ENCODE measurements around the gene TCEAL9. TPM values are rescaled to one million over a fixed set of nuclear protein-coding genes. Genes with fewer than 3 reads are reported as not detected.
A peak's percentile ranks its signal among the peaks of the same experiment; 100 is the strongest.
"Not testable (repeated sequence)": the region's sequence is repeated elsewhere in the genome, so short reads cannot be mapped to it uniquely, and the experiment has no call there.

TCEAL9 gene, protein sequence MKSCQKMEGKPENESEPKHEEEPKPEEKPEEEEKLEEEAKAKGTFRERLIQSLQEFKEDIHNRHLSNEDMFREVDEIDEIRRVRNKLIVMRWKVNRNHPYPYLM
- total RNA-seq (2014; rRNA removed; shearing (Covaris generic)) = 154 and 183 TPM in 2 replicates

DNA sequence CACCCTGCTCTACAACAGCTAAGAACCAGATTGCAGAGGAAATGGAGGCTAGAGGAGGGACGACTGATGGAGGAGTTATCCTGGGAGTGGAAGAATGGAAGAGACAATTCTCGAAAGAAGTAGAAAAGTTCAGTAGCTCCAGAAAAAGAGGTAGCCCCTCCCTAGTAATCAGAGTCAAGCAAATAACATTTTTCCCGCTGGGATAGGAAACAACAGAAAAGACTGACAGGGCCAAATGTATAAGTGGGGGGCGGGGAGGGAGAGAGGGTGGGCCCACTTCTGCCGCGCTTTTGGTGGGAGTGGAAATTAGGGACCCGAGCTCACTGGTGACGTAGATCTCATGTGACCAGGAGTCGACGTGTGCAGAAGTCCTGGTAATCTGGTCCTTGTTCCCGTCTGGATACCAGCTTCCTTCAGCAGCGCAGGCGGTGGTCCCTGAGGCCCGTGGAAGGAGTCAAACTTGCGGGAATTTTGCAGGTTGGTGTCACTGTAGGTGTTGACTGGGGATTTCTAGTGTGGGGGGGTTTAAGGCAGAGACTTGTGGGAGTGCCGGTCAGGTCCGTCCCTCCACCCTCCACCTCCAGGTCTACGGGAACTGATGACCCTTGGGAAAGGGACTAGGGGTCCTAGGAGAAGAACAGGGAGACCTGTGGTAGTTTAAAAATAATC is at the start of gene TCEAL9:
TSS of gene TCEAL9 (plus strand) at position 377 of the 669 bp plus-strand sequence. CDS start 1,179 bp downstream, outside the sequence.
- Histone ChIP-seq H3K27ac (peak within 1 kb of the TSS; percentile 93), H3K27me3 (no peaks in the 10 kb centered on the region), H3K9me3 (replicated peaks) (no peaks in the 10 kb centered on the region), H3K4me3 (peak within 1 kb of the TSS; percentile 76), H3K36me3 (peaks cover 10% of the 10 kb centered on the region), H3K4me1 (peaks cover 2% of the 10 kb centered on the region)
- peak; percentile 87 to 91 for DNase-seq

DNA sequence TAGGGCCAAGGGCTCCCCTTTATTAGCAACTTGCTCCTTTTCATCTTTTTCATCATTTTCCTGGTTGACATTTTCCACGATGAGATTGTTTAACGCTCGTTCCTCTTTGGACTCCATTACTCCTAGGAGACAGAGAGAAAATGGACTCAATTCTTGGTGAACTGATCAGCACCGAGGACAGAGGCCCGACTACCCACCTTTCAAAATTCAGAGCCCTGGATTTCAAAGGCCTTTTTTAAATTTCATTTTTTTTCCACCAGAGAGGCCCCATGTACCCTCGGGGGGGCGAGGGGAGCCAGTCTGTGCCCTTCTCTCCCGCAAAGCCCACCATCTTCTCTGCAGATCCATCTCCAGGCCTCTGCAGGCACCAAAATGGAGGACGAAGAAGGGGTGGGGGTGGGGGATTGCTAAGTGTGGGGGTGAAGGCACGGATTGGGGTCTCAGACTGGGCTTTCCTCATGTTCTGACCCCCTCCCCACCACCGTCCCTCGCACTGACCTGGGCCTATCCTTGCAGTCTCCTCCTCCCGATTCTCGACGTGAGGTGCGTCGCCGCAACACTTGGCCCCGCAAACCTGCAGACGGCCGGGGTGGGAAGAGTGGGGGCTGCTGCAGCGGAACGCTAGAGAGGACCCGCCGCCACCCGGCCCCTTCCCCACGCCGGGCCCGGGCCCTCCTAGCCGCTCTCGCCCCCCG is 46.3 kb upstream of the TCEAL9 start:
- H3K27ac ChIP-seq = no peak overlapping the region
- H3K36me3 ChIP-seq = no peaks in the 10 kb centered on the region
- no peak for DNase-seq
- H3K4me1 ChIP-seq = peaks cover 9% of the 10 kb centered on the region; the same call in 1 of the 2 replicates
- H3K9me3 ChIP-seq (replicated peaks) = no peaks in the 10 kb centered on the region
- H3K27me3 ChIP-seq = no peaks in the 10 kb centered on the region
- H3K4me3 ChIP-seq = no peak overlapping the region

DNA sequence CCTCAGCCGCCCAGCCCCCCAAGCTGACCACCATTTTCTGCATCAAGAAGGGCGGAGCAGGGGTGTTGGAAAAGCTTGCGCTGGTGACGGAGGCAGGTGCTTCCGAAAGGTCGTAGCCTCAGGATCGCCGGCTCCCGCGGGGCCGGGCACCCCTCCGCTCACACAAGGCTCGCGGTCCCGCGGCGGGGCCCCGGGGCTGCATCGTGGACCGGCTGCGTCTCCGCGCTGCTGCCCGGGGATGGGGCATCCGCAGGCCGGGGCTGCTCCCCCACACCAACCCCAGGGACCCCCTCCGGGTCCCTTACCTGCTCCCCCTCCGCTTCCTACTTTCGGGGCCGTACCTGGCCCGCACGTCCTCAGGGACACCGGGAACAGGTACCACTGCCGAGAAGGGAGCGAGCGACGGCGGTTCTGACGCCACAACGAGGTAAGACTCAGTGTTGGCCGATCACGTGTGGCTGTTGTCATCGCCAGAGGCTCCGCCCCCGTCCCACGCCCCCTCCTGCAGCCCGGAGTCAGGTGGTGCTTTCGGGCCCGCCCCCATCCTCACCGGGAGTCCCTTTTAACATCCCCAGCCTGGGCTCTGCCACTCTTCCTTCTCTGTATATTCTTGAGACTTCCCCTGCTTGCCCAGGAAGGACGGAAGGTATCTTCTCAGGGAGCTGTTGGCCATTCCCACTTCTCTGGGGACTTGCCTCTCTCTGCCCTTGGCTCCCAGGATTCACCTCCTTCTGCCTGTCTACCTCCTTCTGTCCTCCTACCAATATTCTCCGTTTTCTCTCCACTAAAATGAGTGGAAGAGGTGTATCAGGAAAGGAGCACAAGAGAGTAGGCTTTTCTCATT is 45.5 kb upstream of the TCEAL9 start, which contains the start of gene BEX2:
TSS of gene BEX2 (minus strand) at position 436 of the 844 bp plus-strand sequence. CDS start 1,014 bp downstream, outside the sequence.
- H3K27ac ChIP-seq = peak within 1 kb of the TSS; percentile 52
- peak within 1 kb of the TSS; percentile 33 for H3K4me3 ChIP-seq
- H3K27me3 ChIP-seq = no peaks in the 10 kb centered on the region
- DNase-seq = peak in 1 of 2 experiments; percentile 17
- H3K9me3 ChIP-seq (replicated peaks) = no peaks in the 10 kb centered on the region
- H3K36me3 ChIP-seq = no peaks in the 10 kb centered on the region
- peaks cover 9% of the 10 kb centered on the region; the same call in 1 of the 2 replicates for H3K4me1 ChIP-seq

DNA sequence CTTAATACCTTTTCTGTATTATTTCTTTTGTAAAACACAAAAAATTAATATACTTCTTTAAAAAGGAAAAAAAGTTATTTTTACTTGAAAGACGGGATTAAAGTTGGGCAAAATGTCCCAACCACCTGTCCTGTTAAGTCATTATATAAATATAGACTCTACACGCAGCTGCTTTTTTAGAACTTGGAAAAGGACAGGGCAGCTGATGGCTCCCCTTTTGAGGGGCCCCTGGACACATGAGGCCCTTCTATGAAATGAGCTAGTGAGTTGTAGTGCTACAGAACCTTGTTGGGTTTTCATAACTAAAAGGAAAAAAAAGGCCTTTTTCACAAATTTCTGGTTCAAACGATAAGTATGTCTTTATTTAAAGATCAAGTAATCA is 44.9 kb upstream of the TCEAL9 start:
- Histone ChIP-seq H3K9me3 (replicated peaks) (no peaks in the 10 kb centered on the region), H3K27me3 (no peaks in the 10 kb centered on the region), H3K4me1 (peaks cover 9% of the 10 kb centered on the region; the same call in 1 of the 2 replicates), H3K4me3 (peak overlapping the region; percentile 33), H3K27ac (peak overlapping the region; percentile 52), H3K36me3 (no peaks in the 10 kb centered on the region)
- peak; percentile 43 to 61 for DNase-seq

DNA sequence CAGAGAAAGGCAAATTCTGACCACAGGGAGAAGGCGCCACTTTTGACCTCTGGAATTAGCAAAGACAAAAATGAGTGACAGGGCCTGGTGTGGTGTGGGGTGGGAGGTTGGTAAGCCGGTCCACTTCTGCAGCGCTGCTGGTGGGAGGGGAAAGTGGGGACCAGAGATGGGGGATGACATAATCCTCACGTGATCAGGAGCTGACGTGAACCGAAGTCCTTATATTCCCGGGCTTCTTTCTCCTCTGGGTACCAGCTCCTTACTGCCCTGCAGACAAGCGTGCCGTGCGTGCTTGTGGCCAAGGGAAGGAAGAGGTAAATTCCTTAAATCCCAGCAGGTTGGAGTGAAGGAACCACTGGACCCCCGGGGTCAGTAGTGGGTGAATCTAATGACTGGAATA is 26.3 kb upstream of the TCEAL9 start, which contains the start of gene TCEAL7:
TSS of gene TCEAL7 (plus strand) at position 249 of the 400 bp plus-strand sequence. CDS start 1,165 bp downstream, outside the sequence.
- no peaks in the 10 kb centered on the region for H3K27me3 ChIP-seq
- H3K36me3 ChIP-seq = no peaks in the 10 kb centered on the region
- peak within 1 kb of the TSS; percentile 60 for H3K4me3 ChIP-seq
- peaks cover 8% of the 10 kb centered on the region for H3K4me1 ChIP-seq
- H3K9me3 ChIP-seq (replicated peaks) = no peaks in the 10 kb centered on the region
- DNase-seq = peak; percentile 90 to 92
- H3K27ac ChIP-seq = peak within 1 kb of the TSS; percentile 41

DNA sequence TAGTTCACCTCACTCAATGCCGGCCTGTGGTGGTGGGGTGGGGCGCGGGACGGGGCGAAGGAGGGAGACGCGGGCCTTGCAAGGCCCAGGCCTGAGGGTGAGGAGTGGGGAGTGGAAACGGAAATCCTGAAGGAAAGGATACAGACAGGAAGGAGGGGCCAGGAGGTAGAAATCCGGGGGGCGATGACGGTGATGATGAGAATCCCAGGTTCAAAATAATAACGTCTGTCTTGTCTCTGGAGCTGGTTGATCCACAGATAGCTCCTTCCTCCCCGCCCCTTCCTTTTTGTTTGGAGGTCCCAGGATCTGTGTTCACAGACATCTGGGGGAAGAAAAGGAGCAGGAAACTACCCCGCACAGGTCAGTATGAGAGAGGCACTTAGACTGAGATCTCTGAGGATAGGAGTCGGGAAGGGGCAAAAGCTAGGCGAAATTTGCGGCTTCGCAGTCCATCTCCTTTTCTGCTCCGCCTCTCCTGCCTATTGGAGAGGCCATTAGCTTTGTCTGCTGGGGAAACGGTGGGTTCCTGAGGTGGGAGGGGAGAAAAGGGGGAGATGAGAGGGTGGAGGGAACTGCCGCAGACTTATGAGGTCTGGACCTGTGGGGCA is 25.5 kb upstream of the TCEAL9 start:
- Histone ChIP-seq H3K9me3 (replicated peaks) (no peaks in the 10 kb centered on the region), H3K36me3 (no peaks in the 10 kb centered on the region), H3K4me3 (peak overlapping the region; percentile 60), H3K27me3 (no peaks in the 10 kb centered on the region), H3K4me1 (peaks cover 8% of the 10 kb centered on the region), H3K27ac (peak overlapping the region; percentile 41; the same call in 1 of the 2 replicates)
- DNase-seq = no peak

DNA sequence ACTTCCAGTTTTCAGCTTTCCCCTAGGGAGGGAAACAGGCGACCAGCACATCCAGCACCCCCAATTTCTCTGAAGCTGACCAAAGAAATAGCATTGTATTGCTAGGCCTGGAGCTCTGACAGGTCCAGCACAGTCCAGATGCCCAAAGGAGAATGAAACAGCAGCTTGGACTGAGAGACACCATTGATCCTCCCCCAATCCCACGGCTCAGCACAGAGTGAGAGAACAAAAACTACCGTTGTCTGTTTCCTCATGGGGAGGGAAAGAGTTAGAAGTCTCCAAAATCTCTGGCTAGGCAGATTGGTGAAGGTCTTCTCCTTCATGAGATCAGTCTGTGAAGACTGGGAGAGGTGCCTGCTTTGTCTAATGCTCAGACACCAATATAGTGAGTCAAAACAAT is 17.6 kb upstream of the TCEAL9 start:
- H3K4me3 ChIP-seq = no peak overlapping the region
- H3K4me1 ChIP-seq = no peaks in the 10 kb centered on the region
- no peak overlapping the region for H3K27ac ChIP-seq
- no peaks in the 10 kb centered on the region for H3K9me3 ChIP-seq (replicated peaks)
- no peak for DNase-seq
- no peaks in the 10 kb centered on the region for H3K36me3 ChIP-seq
- no peaks in the 10 kb centered on the region for H3K27me3 ChIP-seq

DNA sequence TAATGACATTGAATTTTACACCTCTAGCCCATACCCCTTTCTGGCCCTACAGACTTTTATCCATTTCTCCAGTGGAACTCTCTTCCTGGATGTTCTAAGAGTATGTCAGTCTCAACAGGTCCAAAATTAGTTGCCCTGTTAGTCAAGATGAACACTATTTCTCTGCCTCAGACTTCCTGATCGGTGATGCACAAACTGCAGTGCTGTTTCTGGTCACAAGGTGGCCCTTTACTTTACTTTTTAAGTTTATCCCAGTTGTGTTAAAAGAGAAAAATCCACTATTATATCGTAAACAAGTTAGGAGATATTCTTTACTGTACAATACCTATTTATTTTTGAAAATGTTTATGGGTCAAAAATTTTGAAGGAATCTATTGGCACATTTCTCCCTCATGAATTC is 13.2 kb upstream of the TCEAL9 start:
- no peaks in the 10 kb centered on the region for H3K9me3 ChIP-seq (replicated peaks)
- no peaks in the 10 kb centered on the region for H3K36me3 ChIP-seq
- H3K27me3 ChIP-seq = no peaks in the 10 kb centered on the region
- H3K27ac ChIP-seq = no peak overlapping the region
- no peak overlapping the region for H3K4me3 ChIP-seq
- H3K4me1 ChIP-seq = no peaks in the 10 kb centered on the region
- DNase-seq = peak in 1 of 2 experiments; percentile 47

DNA sequence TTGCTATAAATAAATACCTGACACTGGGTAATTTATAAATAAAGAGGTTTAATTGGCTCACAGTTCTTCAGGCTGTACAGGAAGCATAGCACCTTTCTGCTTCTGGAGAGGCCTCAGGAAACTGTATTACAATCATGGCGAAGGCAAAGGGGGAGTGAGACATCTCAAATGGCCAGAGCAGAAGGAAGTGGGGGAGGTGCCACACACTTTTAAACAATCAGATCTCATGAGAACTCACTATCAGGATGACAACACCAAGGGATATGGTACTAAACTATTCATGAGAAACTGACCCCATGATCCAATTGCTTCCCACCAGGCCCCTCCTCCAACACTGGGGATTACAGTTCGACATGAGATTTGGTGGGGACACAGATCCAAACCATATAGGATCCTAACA is 11.7 kb upstream of the TCEAL9 start:
- no peak for DNase-seq
- H3K27me3 ChIP-seq = no peaks in the 10 kb centered on the region
- H3K27ac ChIP-seq = no peak overlapping the region
- H3K36me3 ChIP-seq = no peaks in the 10 kb centered on the region
- no peaks in the 10 kb centered on the region for H3K4me1 ChIP-seq
- H3K4me3 ChIP-seq = no peak overlapping the region
- no peaks in the 10 kb centered on the region for H3K9me3 ChIP-seq (replicated peaks)

DNA sequence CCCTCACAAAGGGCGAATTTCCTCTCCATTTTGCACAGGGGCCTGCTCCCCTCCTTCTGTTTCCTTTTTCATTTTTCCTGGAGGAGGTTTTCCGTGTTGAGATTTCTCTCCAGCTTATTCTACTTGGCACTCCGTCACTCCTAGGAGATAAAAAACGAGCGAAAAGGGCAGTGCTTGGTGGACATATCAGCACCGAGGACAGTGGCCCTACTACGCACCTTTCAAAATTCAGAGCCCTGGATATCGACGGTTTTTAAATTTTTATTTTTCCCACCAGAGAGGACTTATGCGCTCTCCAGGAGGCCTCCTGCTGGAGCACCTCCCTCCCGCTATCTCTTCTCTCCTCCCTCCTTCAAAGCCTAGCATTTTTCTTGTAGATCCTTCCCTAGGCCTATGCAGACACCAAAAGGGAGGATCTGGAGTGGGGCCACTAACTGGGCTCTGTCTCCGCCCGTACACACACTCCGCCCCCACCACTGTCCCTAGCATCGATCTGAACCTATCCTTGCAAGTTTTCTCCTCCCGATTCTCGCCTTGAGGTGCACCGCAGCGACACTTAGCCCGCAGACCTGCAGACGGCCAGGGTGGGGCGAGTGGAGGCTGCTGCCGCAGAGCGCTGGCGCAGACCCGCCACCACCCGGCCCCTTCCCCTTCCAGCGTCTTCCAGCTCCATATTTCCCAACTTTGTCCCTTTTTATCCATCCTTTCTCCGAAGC is 8.5 kb upstream of the TCEAL9 start:
- no peak overlapping the region for H3K4me3 ChIP-seq
- H3K27me3 ChIP-seq = no peaks in the 10 kb centered on the region
- DNase-seq = no peak
- H3K27ac ChIP-seq = no peak overlapping the region
- no peaks in the 10 kb centered on the region for H3K36me3 ChIP-seq
- no peaks in the 10 kb centered on the region for H3K9me3 ChIP-seq (replicated peaks)
- no peaks in the 10 kb centered on the region for H3K4me1 ChIP-seq

DNA sequence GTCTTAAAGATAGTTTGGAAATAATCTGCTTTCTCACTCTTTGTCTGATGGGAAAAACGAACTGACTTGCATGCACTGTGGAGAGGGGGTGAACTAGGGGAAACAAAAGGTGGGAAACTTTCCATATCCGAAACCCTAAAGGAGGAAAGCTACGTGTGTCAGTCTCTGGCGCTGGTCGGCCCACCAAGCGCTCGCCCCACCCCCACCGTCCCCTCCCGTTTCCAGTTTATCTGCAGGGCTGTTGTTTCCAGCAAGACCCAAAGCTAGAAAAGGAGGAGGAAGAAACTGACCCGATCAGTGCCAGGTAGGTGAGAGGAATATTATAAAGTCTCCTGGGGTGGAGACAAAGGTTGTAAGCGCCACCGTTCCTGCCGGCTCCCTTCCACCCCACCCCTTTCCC is 552 bp downstream of the TCEAL9 start:
- Histone ChIP-seq H3K4me3 (peak overlapping the region; percentile 76), H3K27me3 (no peaks in the 10 kb centered on the region)
- peak in 1 of 2 experiments; percentile 25 for DNase-seq

DNA sequence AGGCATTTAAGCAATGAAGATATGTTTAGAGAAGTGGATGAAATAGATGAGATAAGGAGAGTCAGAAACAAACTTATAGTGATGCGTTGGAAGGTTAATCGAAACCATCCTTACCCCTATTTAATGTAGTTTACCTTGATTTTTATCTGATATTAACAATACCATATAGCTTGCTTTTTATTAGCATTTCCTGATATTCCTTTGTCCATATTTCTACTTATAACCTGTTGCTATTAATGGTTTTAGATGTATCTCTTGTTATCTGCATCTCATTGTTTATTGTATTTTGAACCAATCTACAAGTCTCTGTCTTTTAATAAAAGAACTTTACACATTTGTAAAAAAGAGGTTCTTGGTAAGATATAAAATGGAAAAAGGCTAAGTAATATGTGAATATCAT is 1.6 kb downstream of the TCEAL9 start:
- no peak for DNase-seq
- H3K4me3 ChIP-seq = peak overlapping the region; percentile 76
- H3K9me3 ChIP-seq (replicated peaks) = no peaks in the 10 kb centered on the region
- peaks cover 10% of the 10 kb centered on the region for H3K36me3 ChIP-seq
- no peaks in the 10 kb centered on the region for H3K27me3 ChIP-seq
- no peak overlapping the region for H3K27ac ChIP-seq
- H3K4me1 ChIP-seq = peaks cover 18% of the 10 kb centered on the region

More for the DNA sequence above, 552 bp downstream of the TCEAL9 start:
- H3K4me1 ChIP-seq = peaks cover 8% of the 10 kb centered on the region
- H3K9me3 ChIP-seq (replicated peaks) = no peaks in the 10 kb centered on the region
- H3K27ac ChIP-seq = peak overlapping the region; percentile 93
- H3K36me3 ChIP-seq = peaks cover 10% of the 10 kb centered on the region

DNA sequence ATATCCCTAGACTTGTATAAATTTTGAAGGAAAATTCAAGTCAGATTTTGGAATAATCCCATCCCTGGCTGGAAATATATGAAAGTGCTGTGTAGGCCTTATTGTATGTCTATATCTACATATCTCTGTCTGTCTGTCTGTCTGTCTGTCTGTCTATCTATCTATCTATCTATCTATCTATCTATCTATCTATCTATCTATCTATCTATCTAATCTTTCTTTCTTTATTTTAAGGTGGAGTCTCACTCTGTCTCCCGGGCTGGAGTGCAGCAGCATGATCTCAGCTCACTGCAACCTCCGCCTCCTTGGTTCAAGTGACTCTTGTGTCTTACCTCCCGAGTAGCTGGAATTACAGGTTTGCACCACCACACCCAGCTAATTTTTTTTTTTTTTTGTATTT is 3.3 kb downstream of the TCEAL9 start:
- H3K4me1 ChIP-seq = peaks cover 18% of the 10 kb centered on the region
- H3K36me3 ChIP-seq; H3K27me3 ChIP-seq; H3K27ac ChIP-seq; H3K9me3 ChIP-seq (replicated peaks); DNase-seq; H3K4me3 ChIP-seq: not testable (repeated sequence)

All from SJCRH30 (cell line).